ENCODE data around the gene ZNF595. TPM values are rescaled to one million over a fixed set of nuclear protein-coding genes. Genes with fewer than 3 reads are reported as not detected.

ZNF595 gene
- polyA plus RNA-seq, 1 of the 3 experiments (the other 2 are of a cell fraction), result 88.4 TPM

- TF ChIP-seq CTCF (IDR thresholded peaks at IDR 0.05), result no peak
These were observed 72.7 kb downstream of the ZNF595 start (continued) for GRCh38 chr4:125833-126232.

DNA sequence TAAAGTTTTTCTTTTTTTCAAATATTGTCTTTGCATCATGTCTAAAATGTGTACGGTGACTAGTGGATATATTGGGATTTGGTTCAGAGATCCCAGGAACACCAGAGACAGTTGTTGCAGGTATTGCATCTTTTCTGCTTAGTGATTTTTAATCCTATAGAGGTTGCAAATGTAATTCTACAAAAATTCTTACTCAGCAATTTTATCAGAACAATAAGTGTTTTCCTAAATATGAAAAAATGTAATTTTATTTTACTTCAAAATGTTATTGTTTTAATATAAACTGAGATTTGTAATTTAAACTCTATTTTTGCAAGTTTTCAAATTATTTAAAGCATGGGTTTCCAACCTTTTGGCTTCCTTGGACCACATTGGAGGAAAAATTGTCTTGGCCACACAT is 79.4 kb downstream of the ZNF595 start:
- Histone ChIP-seq H3K36me3 (replicated peaks in 1 of 2; ENCODE audit: control insufficient read depth in 1 of 2, insufficient read depth in 2 of 2, low read length in 1 of 2) (no peaks in the 10 kb centered on the region), H3K9ac (no peak overlapping the region), H4K20me1 (ENCODE audit: insufficient read depth) (no peaks in the 10 kb centered on the region), H3K27me3 (ENCODE audit: insufficient read depth) (no peaks in the 10 kb centered on the region), H2AFZ (ENCODE audit: low read depth) (no peak overlapping the region), H3K4me2 (no peak overlapping the region), H3K4me3 (ENCODE audit: low read depth in 2 of 2, low read length in 1 of 2) (no peak overlapping the region), H3F3A (replicated peaks; ENCODE audit: insufficient read depth) (no peaks in the 10 kb centered on the region), H3K27ac (ENCODE audit: low read depth in 2 of 2, low read length in 1 of 2) (no peak overlapping the region), H3K9me2 (no peaks in the 10 kb centered on the region), H3K9me3 (no peaks in the 10 kb centered on the region), H3K79me2 (ENCODE audit: insufficient read depth) (no peaks in the 10 kb centered on the region), H3K4me1 (ENCODE audit: control insufficient read depth in 1 of 2, insufficient read depth in 2 of 2, low read depth in 1 of 2, low read length in 1 of 2) (no peaks in the 10 kb centered on the region)
- POLR2A ChIA-PET, result no interaction called here
- TF ChIP-seq SMC3 (IDR thresholded peaks at IDR 0.05; ENCODE audit: low read depth, low read length), result no peak
- TF ChIP-seq FOXJ3 (CRISPR knock-in tag; IDR thresholded peaks at IDR 0.05), result no peak
- TF ChIP-seq CTCF (IDR thresholded peaks at IDR 0.05), result no peak
- TF ChIP-seq TAF1 (IDR thresholded peaks at IDR 0.05; ENCODE audit: borderline replicate concordance, low read depth, low read length), result no peak
- no peak for TF ChIP-seq EP300 (IDR thresholded peaks at IDR 0.05; ENCODE audit: borderline replicate concordance in 1 of 2, low read depth in 1 of 2, low read length in 1 of 2)
- TF ChIP-seq NFIC (IDR thresholded peaks at IDR 0.05; ENCODE audit: borderline replicate concordance), result no peak
- TF ChIP-seq ELF1 (IDR thresholded peaks at IDR 0.05), result no peak
- TF ChIP-seq ZBTB33 (IDR thresholded peaks at IDR 0.05; ENCODE audit: borderline replicate concordance, low read depth), result no peak
- TF ChIP-seq FOXM1 (IDR thresholded peaks at IDR 0.05; ENCODE audit: low read depth), result no peak
- CTCF ChIA-PET, result no interaction called here
- no peak for DNase-seq
- 100% methylated on average over 1 of the region's 1 CpG for WGBS (ENCODE audit: low lambda C conversion rate)

Other genes starting within 250 kb of the ZNF595 start
- 0.02 and 0.10 TPM in 2 replicates for gene ZNF718, start 71.2 kb downstream of the ZNF595 start, polyA plus RNA-seq (2012; rRNA removed)

Measured in SK-N-SH (cell line).